Vagina (tissue), 2 donors: ENCODE data around the gene PYGM. TPM values are rescaled to one million over a fixed set of nuclear protein-coding genes. Genes with fewer than 3 reads are reported as not detected.

Source experiments
- DNase-seq, 2 donors: peaks; one replicate each; pipeline ENCODE4 v3.0.0-alpha.2; 2017; ENCODE audit errors: extremely low spot score in 2 of 2
- H3K27ac ChIP-seq: fragments of 200-600 bp; sonication (generic); one replicate; pipeline ENCODE4 v1.5.1; 2019
- H3K27me3 ChIP-seq: fragments of 200-600 bp; sonication (generic); one replicate; pipeline ENCODE4 v1.5.1; 2019
- H3K36me3 ChIP-seq, 2 donors: fragments of 200-600 bp; sonication (generic); one replicate each; pipeline ENCODE4 v1.5.1; 2017 to 2019
- H3K4me1 ChIP-seq: fragments of 200-600 bp; sonication (generic); one replicate; pipeline ENCODE4 v1.5.1; 2019
- H3K4me3 ChIP-seq, 2 donors: fragments of 200-600 bp; sonication (generic); 1 replicate in 1 of 2; 2 replicates in 1 of 2; pipeline ENCODE4 v1.5.1; 2016 to 2019
- H3K9me3 ChIP-seq: fragments of 200-600 bp; sonication (generic); one replicate; pipeline ENCODE4 v1.5.1; 2019
- POLR2A ChIP-seq, 2 donors: fragments of 450-650 bp; IDR thresholded peaks; one replicate each; pipeline ENCODE4 v1.6.1; 2017; ENCODE audit warnings: antibody characterized with exemption in 2 of 2, mild to moderate bottlenecking in 2 of 2, moderate library complexity in 2 of 2
- POLR2AphosphoS5 ChIP-seq, 2 donors: sonication (generic); formaldehyde crosslinking; IDR thresholded peaks; one replicate each; pipeline ENCODE4 v1.9.0; 2017; ENCODE audit warnings: antibody characterized with exemption in 2 of 2, mild to moderate bottlenecking in 2 of 2, low read depth in 1 of 2; ENCODE audit not compliant: insufficient read depth in 1 of 2
- intact Hi-C: fragments of 100-400 bp; cut with DNase I; formaldehyde crosslinking; loops from one replicate; pipeline ENCODE4 v1.15.1; 2023
- total RNA-seq: library from RNA; depleted of rRNA; stranded (reverse); fragments of >200 nt; gene quantifications from one replicate; pipeline ENCODE4 v1.2.3, GENCODE V29; 2016
- TF ChIP-seq, protein P1 (sequence below), 3 experiments: fragments of 450-650 bp in 2 of 3; fragments of 200-600 bp in 1 of 3; sonication (generic) in 1 of 3; IDR thresholded peaks; one replicate each; pipeline ENCODE4 v1.5.1; 2017 to 2019; ENCODE audit warnings: antibody characterized with exemption in 3 of 3, mild to moderate bottlenecking in 2 of 3, moderate library complexity in 2 of 3

The PYGM gene
- total RNA-seq, 1 donor from 2014 or later: 0.98 TPM

DNA sequence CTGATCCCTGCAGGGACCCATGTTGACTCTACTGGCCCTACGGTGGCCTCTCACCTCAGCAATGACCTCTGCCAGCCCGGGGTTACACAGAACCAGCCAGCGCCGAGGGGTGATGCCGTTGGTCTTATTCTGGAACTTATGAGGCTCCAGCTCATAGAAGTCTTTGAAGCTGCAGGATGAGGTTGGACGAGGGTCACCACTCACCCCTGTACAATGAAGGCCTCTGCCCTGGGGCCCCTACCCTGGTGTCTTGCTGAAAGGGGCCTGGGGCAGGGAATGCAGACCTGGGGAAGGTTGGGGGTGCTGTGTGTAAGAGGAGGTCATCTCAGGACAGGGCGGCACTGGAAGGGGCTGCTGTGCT, 6.8 kb downstream of the PYGM start:
- intact Hi-C loops: no loop called here
- no peaks in the 10 kb centered on the region for H3K36me3 ChIP-seq
- no peak for TF ChIP-seq POLR2A (IDR thresholded peaks at IDR 0.05)
- no peak for TF ChIP-seq POLR2AphosphoS5 (IDR thresholded peaks at IDR 0.05; ENCODE audit: insufficient read depth in 1 of 2, low read depth in 1 of 2)
- TF ChIP-seq, protein P1, sequence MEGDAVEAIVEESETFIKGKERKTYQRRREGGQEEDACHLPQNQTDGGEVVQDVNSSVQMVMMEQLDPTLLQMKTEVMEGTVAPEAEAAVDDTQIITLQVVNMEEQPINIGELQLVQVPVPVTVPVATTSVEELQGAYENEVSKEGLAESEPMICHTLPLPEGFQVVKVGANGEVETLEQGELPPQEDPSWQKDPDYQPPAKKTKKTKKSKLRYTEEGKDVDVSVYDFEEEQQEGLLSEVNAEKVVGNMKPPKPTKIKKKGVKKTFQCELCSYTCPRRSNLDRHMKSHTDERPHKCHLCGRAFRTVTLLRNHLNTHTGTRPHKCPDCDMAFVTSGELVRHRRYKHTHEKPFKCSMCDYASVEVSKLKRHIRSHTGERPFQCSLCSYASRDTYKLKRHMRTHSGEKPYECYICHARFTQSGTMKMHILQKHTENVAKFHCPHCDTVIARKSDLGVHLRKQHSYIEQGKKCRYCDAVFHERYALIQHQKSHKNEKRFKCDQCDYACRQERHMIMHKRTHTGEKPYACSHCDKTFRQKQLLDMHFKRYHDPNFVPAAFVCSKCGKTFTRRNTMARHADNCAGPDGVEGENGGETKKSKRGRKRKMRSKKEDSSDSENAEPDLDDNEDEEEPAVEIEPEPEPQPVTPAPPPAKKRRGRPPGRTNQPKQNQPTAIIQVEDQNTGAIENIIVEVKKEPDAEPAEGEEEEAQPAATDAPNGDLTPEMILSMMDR (IDR thresholded peaks at IDR 0.05): no peak

DNA sequence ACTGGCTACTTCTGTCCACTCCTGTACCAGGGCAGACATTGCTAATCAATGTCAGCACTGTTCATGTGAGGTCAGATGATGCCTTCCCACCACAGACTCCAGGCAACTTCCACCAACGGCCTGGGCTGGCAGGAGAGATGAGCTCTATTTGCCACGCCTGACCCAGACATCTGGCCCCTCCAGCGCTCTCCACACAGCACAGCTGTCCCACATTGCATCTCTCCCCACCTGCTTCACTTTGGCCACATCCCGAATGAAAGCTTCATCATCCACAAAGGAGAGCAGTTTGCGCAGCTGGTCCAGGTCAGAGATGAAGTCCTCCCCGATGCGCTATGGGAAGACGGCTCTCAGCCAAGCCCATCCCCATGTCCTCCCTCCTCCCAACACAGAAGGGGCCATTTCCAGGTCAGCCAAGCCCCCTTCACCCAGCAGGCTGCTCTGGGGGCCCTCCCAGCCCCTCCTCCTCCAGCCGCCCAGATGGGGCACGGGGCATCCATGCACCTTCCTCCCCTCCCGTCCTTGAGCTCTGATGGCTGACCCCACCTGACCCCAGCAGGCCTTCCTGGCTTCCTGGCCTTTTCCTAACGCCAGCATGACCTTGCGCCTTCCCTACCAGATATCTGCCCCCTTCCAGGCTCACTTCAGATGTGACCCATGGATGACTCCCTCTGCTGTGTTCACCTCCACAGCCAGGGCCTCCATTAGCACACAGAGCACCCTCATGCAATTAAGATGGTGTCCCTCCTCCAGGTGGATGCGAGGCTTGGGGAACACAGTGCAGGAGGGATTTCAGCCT, 7.4 kb downstream of the PYGM start:
- Histone ChIP-seq H3K27ac (no peak overlapping the region), H3K27me3 (no peaks in the 10 kb centered on the region), H3K4me1 (peaks cover 6% of the 10 kb centered on the region), H3K36me3 (no peaks in the 10 kb centered on the region), H3K4me3 (no peak overlapping the region), H3K9me3 (no peaks in the 10 kb centered on the region)
- TF ChIP-seq, protein P1 (IDR thresholded peaks at IDR 0.05): no peak
- TF ChIP-seq POLR2AphosphoS5 (IDR thresholded peaks at IDR 0.05; ENCODE audit: insufficient read depth in 1 of 2, low read depth in 1 of 2) (no peak), POLR2A (IDR thresholded peaks at IDR 0.05) (no peak)
- intact Hi-C loops: no loop called here
- no peak for DNase-seq

More for the DNA sequence above, 6.8 kb downstream of the PYGM start:
- Histone ChIP-seq H3K4me1 (peaks cover 6% of the 10 kb centered on the region), H3K27ac (no peak overlapping the region), H3K27me3 (no peaks in the 10 kb centered on the region), H3K9me3 (no peaks in the 10 kb centered on the region), H3K4me3 (no peak overlapping the region)
- DNase-seq: no peak

DNA sequence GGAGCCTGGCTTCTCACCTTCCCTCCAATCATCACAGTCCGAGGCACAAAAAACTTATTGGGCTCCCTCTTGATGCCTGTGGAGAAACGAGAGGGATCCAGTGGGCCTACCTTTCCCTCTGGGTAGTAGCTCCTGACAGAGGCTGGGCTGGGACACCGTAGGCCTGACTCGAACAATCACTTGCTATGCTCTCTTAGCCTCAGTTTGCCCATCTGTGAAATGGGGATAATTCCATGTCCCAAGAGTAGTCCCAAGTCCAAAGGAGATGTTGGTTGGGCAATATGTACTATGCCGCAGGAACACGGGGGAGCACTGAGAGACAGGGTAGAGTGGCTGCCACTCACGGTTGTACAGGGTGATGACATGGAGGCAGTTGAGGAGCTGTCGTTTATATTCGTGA, 8.2 kb downstream of the PYGM start:
- intact Hi-C loops: no loop called here
- no peak for DNase-seq

DNA sequence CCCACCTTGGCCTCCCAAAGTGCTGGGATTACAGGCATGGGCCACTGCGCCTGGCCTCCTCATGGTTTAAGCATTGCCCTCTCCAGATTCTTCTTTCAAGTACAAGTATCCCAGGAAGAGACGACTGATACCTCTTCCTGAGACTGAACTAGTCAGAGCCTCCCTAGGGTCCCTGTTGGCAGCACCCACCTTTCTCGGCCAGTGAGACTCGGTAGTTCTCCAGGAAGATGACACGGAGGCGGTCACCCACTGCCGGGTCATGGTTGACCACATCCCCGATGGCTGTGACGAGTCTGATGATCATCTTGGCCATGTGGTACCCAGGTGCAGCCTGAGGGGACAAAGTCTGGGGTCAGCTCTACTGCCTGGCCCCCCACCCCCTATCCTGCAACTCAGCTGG, 8.6 kb downstream of the PYGM start:
- no peak overlapping the region for H3K27ac ChIP-seq

More for the DNA sequence above, 8.2 kb downstream of the PYGM start:
- Histone ChIP-seq H3K27me3 (no peaks in the 10 kb centered on the region), H3K27ac (no peak overlapping the region), H3K4me3 (no peak overlapping the region), H3K9me3 (no peaks in the 10 kb centered on the region), H3K36me3 (no peaks in the 10 kb centered on the region), H3K4me1 (peaks cover 6% of the 10 kb centered on the region)
- TF ChIP-seq POLR2A (IDR thresholded peaks at IDR 0.05) (no peak), POLR2AphosphoS5 (IDR thresholded peaks at IDR 0.05; ENCODE audit: insufficient read depth in 1 of 2, low read depth in 1 of 2) (no peak)

DNA sequence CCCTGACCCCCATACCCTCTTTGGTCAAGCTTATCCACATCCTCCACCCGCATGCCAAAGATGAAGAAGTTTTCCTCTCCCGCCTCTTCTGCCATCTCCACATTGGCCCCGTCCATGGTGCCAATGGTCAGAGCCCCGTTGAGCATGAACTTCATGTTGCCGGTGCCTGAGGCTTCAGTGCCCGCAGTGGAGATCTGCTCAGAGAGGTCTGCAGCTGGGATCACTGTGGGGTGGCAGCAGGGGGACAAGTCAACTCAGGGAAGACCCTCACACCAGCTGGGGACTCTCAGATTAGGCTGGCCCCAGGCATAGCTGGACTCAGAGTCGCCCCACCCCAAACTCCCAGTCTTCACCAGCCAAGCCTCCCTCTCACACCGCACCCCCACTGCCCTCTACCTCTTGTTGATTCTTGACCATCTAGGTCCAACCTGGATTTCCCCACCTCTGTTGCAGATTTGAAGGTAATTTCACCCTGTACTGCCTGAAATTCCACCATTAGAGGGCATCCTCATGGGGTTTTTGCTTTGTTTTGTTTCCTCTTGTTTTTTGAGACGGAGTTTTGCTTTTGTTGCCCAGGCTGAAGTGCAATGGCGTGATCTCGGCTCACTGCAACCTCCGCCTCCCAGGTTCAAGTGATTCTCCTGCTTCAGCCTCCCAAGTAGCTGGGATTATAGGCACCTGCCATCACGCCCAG, 9.3 kb downstream of the PYGM start:
- no peak for TF ChIP-seq POLR2A (IDR thresholded peaks at IDR 0.05)
- TF ChIP-seq, protein P1 (IDR thresholded peaks at IDR 0.05): no peak
- no peak for TF ChIP-seq POLR2AphosphoS5 (IDR thresholded peaks at IDR 0.05; ENCODE audit: insufficient read depth in 1 of 2, low read depth in 1 of 2)
- H3K27me3 ChIP-seq: no peaks in the 10 kb centered on the region

More for the DNA sequence above, 8.6 kb downstream of the PYGM start:
- H3K9me3 ChIP-seq: no peaks in the 10 kb centered on the region
- intact Hi-C loops: no loop called here
- H3K36me3 ChIP-seq: no peaks in the 10 kb centered on the region
- no peak for TF ChIP-seq POLR2A (IDR thresholded peaks at IDR 0.05)
- TF ChIP-seq, protein P1 (IDR thresholded peaks at IDR 0.05): no peak
- no peak for TF ChIP-seq POLR2AphosphoS5 (IDR thresholded peaks at IDR 0.05; ENCODE audit: insufficient read depth in 1 of 2, low read depth in 1 of 2)
- no peaks in the 10 kb centered on the region for H3K27me3 ChIP-seq
- no peak for DNase-seq
- peaks cover 6% of the 10 kb centered on the region for H3K4me1 ChIP-seq
- H3K4me3 ChIP-seq: no peak overlapping the region

More for the DNA sequence above, 9.3 kb downstream of the PYGM start:
- no peaks in the 10 kb centered on the region for H3K9me3 ChIP-seq
- H3K4me1 ChIP-seq: peaks cover 12% of the 10 kb centered on the region
- no peak for DNase-seq
- no peak overlapping the region for H3K4me3 ChIP-seq
- H3K36me3 ChIP-seq: no peaks in the 10 kb centered on the region
- H3K27ac ChIP-seq: no peak overlapping the region
- intact Hi-C loops: no loop called here
